Measurements from ENCODE around the gene METTL5.
"Not testable (repeated sequence)": the region's sequence is repeated elsewhere in the genome, so short reads cannot be mapped to it uniquely, and the experiment has no call there.

Gene METTL5

GRCh38 chr2:169865492-169865891 is 40.8 kb upstream of the METTL5 start:
- Histone ChIP-seq H3K4me2 (no peak overlapping the region), H3K4me3 (IDR thresholded peaks at IDR 0.05; ENCODE audit: insufficient read depth, low read depth, low read length) (no peak overlapping the region), H2AFZ (ENCODE audit: low read depth) (no peak overlapping the region), H3K79me2 (ENCODE audit: insufficient read depth, low read depth) (peaks cover 25% of the 10 kb centered on the region), H3K27ac (no peak overlapping the region), H4K20me1 (ENCODE audit: insufficient read depth) (no peaks in the 10 kb centered on the region), H3K27me3 (ENCODE audit: insufficient read depth, low read depth) (no peaks in the 10 kb centered on the region), H3K36me3 (ENCODE audit: insufficient read depth) (no peaks in the 10 kb centered on the region), H3K4me1 (ENCODE audit: low read depth, poor library complexity, severe bottlenecking) (peaks cover 15% of the 10 kb centered on the region), H3K9ac (no peak overlapping the region)
- TF ChIP-seq, protein P1, sequence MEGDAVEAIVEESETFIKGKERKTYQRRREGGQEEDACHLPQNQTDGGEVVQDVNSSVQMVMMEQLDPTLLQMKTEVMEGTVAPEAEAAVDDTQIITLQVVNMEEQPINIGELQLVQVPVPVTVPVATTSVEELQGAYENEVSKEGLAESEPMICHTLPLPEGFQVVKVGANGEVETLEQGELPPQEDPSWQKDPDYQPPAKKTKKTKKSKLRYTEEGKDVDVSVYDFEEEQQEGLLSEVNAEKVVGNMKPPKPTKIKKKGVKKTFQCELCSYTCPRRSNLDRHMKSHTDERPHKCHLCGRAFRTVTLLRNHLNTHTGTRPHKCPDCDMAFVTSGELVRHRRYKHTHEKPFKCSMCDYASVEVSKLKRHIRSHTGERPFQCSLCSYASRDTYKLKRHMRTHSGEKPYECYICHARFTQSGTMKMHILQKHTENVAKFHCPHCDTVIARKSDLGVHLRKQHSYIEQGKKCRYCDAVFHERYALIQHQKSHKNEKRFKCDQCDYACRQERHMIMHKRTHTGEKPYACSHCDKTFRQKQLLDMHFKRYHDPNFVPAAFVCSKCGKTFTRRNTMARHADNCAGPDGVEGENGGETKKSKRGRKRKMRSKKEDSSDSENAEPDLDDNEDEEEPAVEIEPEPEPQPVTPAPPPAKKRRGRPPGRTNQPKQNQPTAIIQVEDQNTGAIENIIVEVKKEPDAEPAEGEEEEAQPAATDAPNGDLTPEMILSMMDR (conservative IDR thresholded peaks at IDR 0.05; ENCODE audit: low read depth, low read length), result no peak

DNA sequence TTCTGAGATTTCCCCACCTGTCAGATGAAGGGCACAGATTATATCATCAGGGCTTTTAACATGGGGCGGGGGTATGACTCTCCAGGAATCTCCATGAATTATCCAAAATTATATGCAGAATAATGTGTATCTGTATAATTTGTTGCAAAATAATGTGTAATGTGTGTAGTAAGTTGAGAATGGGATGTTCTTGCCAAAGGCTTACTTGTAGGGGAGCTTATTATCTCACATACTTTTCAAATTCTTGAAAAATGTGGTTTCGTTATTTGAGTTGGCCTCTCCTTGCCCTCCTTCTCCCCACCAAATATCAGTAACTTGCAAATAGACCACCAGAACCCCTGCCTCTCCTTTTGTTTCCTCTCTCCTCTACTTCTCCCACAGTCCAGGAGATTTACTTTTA is 38.1 kb upstream of the METTL5 start:
- no peak overlapping the region for H2AFZ ChIP-seq (ENCODE audit: low read depth)
- no peaks in the 10 kb centered on the region for H3K36me3 ChIP-seq (ENCODE audit: insufficient read depth)
- H3K4me1 ChIP-seq (ENCODE audit: low read depth, poor library complexity, severe bottlenecking), result peaks cover 10% of the 10 kb centered on the region
- H4K20me1 ChIP-seq (ENCODE audit: insufficient read depth), result no peaks in the 10 kb centered on the region
- H3K27me3 ChIP-seq (ENCODE audit: insufficient read depth, low read depth), result no peaks in the 10 kb centered on the region
- no peak overlapping the region for H3K27ac ChIP-seq
- TF ChIP-seq, protein P1 (conservative IDR thresholded peaks at IDR 0.05; ENCODE audit: low read depth, low read length), result no peak
- H3K9ac ChIP-seq, result no peak overlapping the region
- peaks cover 25% of the 10 kb centered on the region for H3K79me2 ChIP-seq (ENCODE audit: insufficient read depth, low read depth)
- no peak overlapping the region for H3K4me3 ChIP-seq (IDR thresholded peaks at IDR 0.05; ENCODE audit: insufficient read depth, low read depth, low read length)
- no peak overlapping the region for H3K4me2 ChIP-seq

- Histone ChIP-seq H2AFZ (ENCODE audit: low read depth) (no peak overlapping the region), H3K79me2 (ENCODE audit: insufficient read depth, low read depth) (peaks cover 12% of the 10 kb centered on the region), H3K4me3 (IDR thresholded peaks at IDR 0.05; ENCODE audit: insufficient read depth, low read depth, low read length) (no peak overlapping the region), H4K20me1 (ENCODE audit: insufficient read depth) (no peaks in the 10 kb centered on the region), H3K36me3 (ENCODE audit: insufficient read depth) (no peaks in the 10 kb centered on the region), H3K27ac (no peak overlapping the region), H3K4me1 (ENCODE audit: low read depth, poor library complexity, severe bottlenecking) (no peaks in the 10 kb centered on the region), H3K4me2 (no peak overlapping the region), H3K27me3 (ENCODE audit: insufficient read depth, low read depth) (no peaks in the 10 kb centered on the region), H3K9ac (no peak overlapping the region)
- TF ChIP-seq, protein P1 (conservative IDR thresholded peaks at IDR 0.05; ENCODE audit: low read depth, low read length), result no peak
Measured at GRCh38 chr2:169860149-169860548, 35.4 kb upstream of the METTL5 start.

- Histone ChIP-seq H3K79me2 (ENCODE audit: insufficient read depth, low read depth) (peaks cover 12% of the 10 kb centered on the region), H3K9ac (no peak overlapping the region), H3K27ac (no peak overlapping the region), H2AFZ (ENCODE audit: low read depth) (no peak overlapping the region), H3K4me1 (ENCODE audit: low read depth, poor library complexity, severe bottlenecking) (no peaks in the 10 kb centered on the region), H4K20me1 (ENCODE audit: insufficient read depth) (no peaks in the 10 kb centered on the region), H3K4me2 (no peak overlapping the region), H3K4me3 (IDR thresholded peaks at IDR 0.05; ENCODE audit: insufficient read depth, low read depth, low read length) (no peak overlapping the region), H3K27me3 (ENCODE audit: insufficient read depth, low read depth) (no peaks in the 10 kb centered on the region), H3K36me3 (ENCODE audit: insufficient read depth) (no peaks in the 10 kb centered on the region)
- TF ChIP-seq, protein P1 (conservative IDR thresholded peaks at IDR 0.05; ENCODE audit: low read depth, low read length), result no peak
Measured at GRCh38 chr2:169859423-169859822, 34.7 kb upstream of the METTL5 start.

- H3K36me3 ChIP-seq (ENCODE audit: insufficient read depth); H3K27ac ChIP-seq; H3K79me2 ChIP-seq (ENCODE audit: insufficient read depth, low read depth): not testable (repeated sequence)
Measured at GRCh38 chr2:169855281-169856258, 30.9 kb upstream of the METTL5 start.

More at GRCh38 chr2:169855281-169856258, 30.9 kb upstream of the METTL5 start:
- H2AFZ ChIP-seq (ENCODE audit: low read depth); H3K4me3 ChIP-seq (IDR thresholded peaks at IDR 0.05; ENCODE audit: insufficient read depth, low read depth, low read length); H3K27me3 ChIP-seq (ENCODE audit: insufficient read depth, low read depth); H3K4me1 ChIP-seq (ENCODE audit: low read depth, poor library complexity, severe bottlenecking); H3K4me2 ChIP-seq; H3K9ac ChIP-seq; H4K20me1 ChIP-seq (ENCODE audit: insufficient read depth): not testable (repeated sequence)

All from KMS-11 (cell line).